HFFc6 (cell line): ENCODE data around the gene HLA-DMA. TPM values are rescaled to one million over a fixed set of nuclear protein-coding genes. Genes with fewer than 3 reads are reported as not detected.
"Not testable (repeated sequence)": the region's sequence is repeated elsewhere in the genome, so short reads cannot be mapped to it uniquely, and the experiment has no call there.

Experiments used
- DNase-seq: peaks from one replicate; pipeline ENCODE4 v3.0.0-alpha.2; 2018
- H3K27ac Mint-ChIP-seq: 2 replicates; pipeline ENCODE4 v1.8.0; 2020; ENCODE audit warnings: mild to moderate bottlenecking, mixed read lengths
- H3K27me3 Mint-ChIP-seq: 2 replicates; pipeline ENCODE4 v1.8.0; 2021; ENCODE audit warnings: mild to moderate bottlenecking, moderate library complexity, mixed read lengths; ENCODE audit not compliant: insufficient read depth
- H3K36me3 Mint-ChIP-seq: 2 replicates; pipeline ENCODE4 v1.8.0; 2021; ENCODE audit warnings: low read depth, mixed read lengths
- H3K4me1 Mint-ChIP-seq: 2 replicates; pipeline ENCODE4 v1.8.0; 2020; ENCODE audit warnings: low read depth, mixed read lengths
- H3K4me3 Mint-ChIP-seq: 2 replicates; pipeline ENCODE4 v1.8.0; 2020; ENCODE audit warnings: mild to moderate bottlenecking, moderate library complexity, mixed read lengths
- H3K9me3 Mint-ChIP-seq: 2 replicates; pipeline ENCODE4 v1.8.0; 2020; ENCODE audit warnings: mild to moderate bottlenecking, mixed read lengths
- CTCF ChIP-seq: fragments of 200-600 bp; sonication (generic); IDR thresholded peaks from 2 replicates; pipeline ENCODE4 v1.5.0; 2021; ENCODE audit warnings: antibody characterized with exemption, mild to moderate bottlenecking
- total RNA-seq, 6 experiments: library from RNA; stranded (reverse); fragmentation: NEBNext Ultra II Directional; extraction: Animal tissue kit (Norgen Biotek cat#: 25700); gene quantifications; 2 replicates in 1 of 6; 3 replicates in 5 of 6; pipeline ENCODE4 v1.2.3, GENCODE V29; 2021

HLA-DMA gene
- total RNA-seq, 6 experiments from 2014 or later, result 2.0 to 3.1 (median 2.2) TPM

GRCh38 chr6:32945108-32945760, 7.7 kb downstream of the HLA-DMA start:
- no peak for TF ChIP-seq CTCF
- Mint-ChIP-seq H3K27me3 (peaks cover 28% of the 10 kb centered on the region), H3K27ac (no peak overlapping the region), H3K4me3 (no peak overlapping the region), H3K9me3 (no peaks in the 10 kb centered on the region), H3K36me3 (no peaks in the 10 kb centered on the region), H3K4me1 (no peaks in the 10 kb centered on the region)
- DNase-seq, result no peak

- DNase-seq, result no peak
- H3K27ac Mint-ChIP-seq, result no peak overlapping the region
- H3K4me3 Mint-ChIP-seq, result no peak overlapping the region; the same call in 1 of the 2 replicates
- H3K27me3 Mint-ChIP-seq, result peaks cover 25% of the 10 kb centered on the region
- no peak for TF ChIP-seq CTCF
- no peaks in the 10 kb centered on the region for H3K9me3 Mint-ChIP-seq
- H3K4me1 Mint-ChIP-seq, result no peaks in the 10 kb centered on the region
- no peaks in the 10 kb centered on the region for H3K36me3 Mint-ChIP-seq
Observed at GRCh38 chr6:32943864-32944649, 8.8 kb downstream of the HLA-DMA start.

DNA sequence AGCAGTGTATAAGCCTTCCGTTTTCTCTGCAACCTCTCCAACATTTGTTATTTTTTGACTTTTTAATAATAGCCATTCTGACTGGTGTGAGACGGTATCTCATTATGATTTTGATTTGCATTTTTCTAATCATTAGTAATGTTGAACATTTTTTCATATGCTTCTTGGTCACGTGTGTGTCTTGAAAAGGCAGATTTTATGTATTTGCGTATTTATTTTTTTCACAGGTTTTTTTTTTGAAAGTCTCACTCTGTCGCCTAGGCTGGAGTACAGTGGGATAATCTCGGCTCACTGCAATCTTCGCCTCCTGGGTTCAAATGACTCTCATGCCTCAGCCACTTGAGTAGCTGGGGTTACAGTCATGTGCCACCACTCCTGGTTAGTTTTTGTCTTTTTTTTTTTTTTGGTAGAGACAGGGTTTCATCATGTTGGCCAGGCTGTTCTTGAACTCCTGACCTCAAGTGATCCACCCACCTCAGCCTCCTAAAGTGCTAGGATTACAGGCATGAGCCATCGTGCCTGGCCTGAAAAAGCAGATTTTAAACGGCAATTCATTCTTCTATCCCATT, 10.3 kb downstream of the HLA-DMA start:
- H3K27me3 Mint-ChIP-seq, result peaks cover 34% of the 10 kb centered on the region
- H3K4me3 Mint-ChIP-seq, result not testable (repeated sequence)

DNA sequence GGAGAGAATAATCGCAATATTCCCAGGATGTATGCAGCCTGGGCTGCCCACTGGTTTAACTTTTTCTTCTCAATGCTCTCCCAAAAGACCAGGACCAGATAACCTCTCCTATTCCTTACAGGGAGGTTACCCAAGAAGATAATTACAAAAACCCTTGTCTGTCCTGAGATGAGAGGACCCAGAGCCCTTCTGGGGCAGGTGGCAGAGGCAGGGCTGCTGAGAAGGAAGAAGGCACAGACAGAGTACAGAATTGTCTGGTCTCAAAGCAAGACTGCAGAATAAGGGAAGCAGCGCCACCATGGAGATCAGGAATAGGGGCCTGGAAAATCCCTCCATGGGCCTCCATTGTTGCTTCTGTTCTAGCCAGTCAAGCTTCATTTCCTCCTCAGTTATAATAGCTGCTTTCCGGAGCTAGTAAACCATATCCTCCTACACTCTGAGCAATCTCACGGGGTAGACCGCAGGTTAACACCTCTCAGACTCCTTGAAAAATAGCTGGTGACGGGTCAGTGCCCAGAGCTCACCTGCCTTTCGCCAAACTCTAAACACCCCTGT, 11.6 kb downstream of the HLA-DMA start:
- no peak for TF ChIP-seq CTCF
- H3K4me1 Mint-ChIP-seq, result no peaks in the 10 kb centered on the region
- H3K4me3 Mint-ChIP-seq, result no peak overlapping the region
- H3K9me3 Mint-ChIP-seq, result no peaks in the 10 kb centered on the region
- H3K36me3 Mint-ChIP-seq, result no peaks in the 10 kb centered on the region
- peaks cover 45% of the 10 kb centered on the region for H3K27me3 Mint-ChIP-seq
- DNase-seq, result no peak
- H3K27ac Mint-ChIP-seq, result no peak overlapping the region

More for the DNA sequence above, 10.3 kb downstream of the HLA-DMA start:
- H3K36me3 Mint-ChIP-seq, H3K9me3 Mint-ChIP-seq, H3K27ac Mint-ChIP-seq, DNase-seq, H3K4me1 Mint-ChIP-seq: not testable (repeated sequence)

DNA sequence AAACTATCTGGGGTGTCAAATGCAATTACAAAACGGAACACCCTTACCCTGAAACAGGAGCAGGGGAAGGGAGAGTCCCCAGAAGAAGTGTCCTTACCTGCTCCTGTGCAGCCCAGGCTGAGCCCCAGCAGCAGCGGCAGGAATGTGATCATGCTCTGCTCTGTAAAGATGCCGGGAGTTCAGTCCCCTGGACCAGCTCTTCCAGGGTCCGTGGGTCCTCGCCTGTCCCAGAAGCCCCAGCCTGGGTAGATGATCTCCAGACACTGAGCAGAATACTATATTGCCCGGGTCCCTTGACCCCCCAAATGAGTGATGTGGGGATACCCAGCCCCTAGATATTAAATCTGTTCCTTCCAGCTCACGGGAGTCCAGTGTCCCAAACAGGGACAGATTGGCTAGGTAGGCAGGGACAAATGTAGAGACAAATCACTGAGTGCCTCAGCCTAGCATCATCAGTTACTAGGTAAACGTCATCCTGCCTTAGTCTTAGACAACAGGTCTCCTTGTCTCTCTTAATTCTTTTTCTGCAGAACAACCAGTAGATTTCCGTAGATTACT, 12.2 kb downstream of the HLA-DMA start, which contains the start of gene HLA-DMB:
Gene HLA-DMB (minus strand): TSS at position 373 of the 558 bp plus-strand sequence. CDS start 221 bp downstream, at position 152.
- DNase-seq, result peak; percentile 72
- H3K4me3 Mint-ChIP-seq, result peak within 1 kb of the TSS; percentile 49
- no peak for TF ChIP-seq CTCF
- no peak within 1 kb of the TSS for H3K27ac Mint-ChIP-seq
- no peaks in the 10 kb centered on the region for H3K4me1 Mint-ChIP-seq
- peaks cover 51% of the 10 kb centered on the region for H3K27me3 Mint-ChIP-seq
- no peaks in the 10 kb centered on the region for H3K9me3 Mint-ChIP-seq
- no peaks in the 10 kb centered on the region for H3K36me3 Mint-ChIP-seq
